ENCODE measurements around the gene OR51A4.

Gene OR51A4

GRCh38 chr11:4926608-4927007, 20.8 kb downstream of the OR51A4 start:
- DNase-seq (ENCODE audit: low read depth) = no peak
- TF ChIP-seq CTCF (IDR thresholded peaks at IDR 0.05; ENCODE audit: control insufficient read depth, insufficient read depth, low read depth, low read length, missing control alignments) = no peak
- no peak overlapping the region for H3K4me3 ChIP-seq (ENCODE audit: control insufficient read depth, low read depth, low read length)

DNA sequence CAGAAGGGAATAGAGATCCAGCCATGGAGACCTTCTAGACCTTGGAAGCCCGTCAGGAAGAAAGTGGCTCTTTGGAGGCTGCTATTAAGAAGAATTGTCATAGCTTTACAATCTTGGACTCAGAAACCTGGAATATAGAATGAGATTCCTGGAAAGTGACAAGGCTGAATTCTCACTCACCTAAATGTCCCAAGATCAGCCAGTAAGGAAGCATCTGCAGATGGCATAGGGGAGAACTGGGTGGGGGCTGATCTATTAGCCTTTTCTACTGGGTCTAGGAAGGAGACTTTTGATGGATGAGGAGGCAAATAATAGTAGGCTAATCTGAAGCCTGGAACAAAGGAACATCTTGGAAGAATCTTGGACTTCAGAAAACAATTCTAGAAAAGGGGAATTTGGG, 23.2 kb downstream of the OR51A4 start, which contains the start of gene OR51G1:
Gene OR51G1, minus strand, starts transcription at position 101 of the 400 bp plus-strand sequence. Its CDS starts 0 bp downstream, at position 101.
- DNase-seq (ENCODE audit: low read depth) = no peak
- H3K4me3 ChIP-seq (ENCODE audit: control insufficient read depth, low read depth, low read length) = no peak within 1 kb of the TSS
- TF ChIP-seq CTCF (IDR thresholded peaks at IDR 0.05; ENCODE audit: control insufficient read depth, insufficient read depth, low read depth, low read length, missing control alignments) = no peak

GRCh38 chr11:4922304-4922703, 25.1 kb downstream of the OR51A4 start:
- TF ChIP-seq CTCF (IDR thresholded peaks at IDR 0.05; ENCODE audit: control insufficient read depth, insufficient read depth, low read depth, low read length, missing control alignments) = no peak
- no peak for DNase-seq (ENCODE audit: low read depth)
- H3K4me3 ChIP-seq (ENCODE audit: control insufficient read depth, low read depth, low read length) = no peak overlapping the region

GRCh38 chr11:4921796-4922195, 25.6 kb downstream of the OR51A4 start:
- no peak for DNase-seq (ENCODE audit: low read depth)
- H3K4me3 ChIP-seq (ENCODE audit: control insufficient read depth, low read depth, low read length) = no peak overlapping the region
- no peak for TF ChIP-seq CTCF (IDR thresholded peaks at IDR 0.05; ENCODE audit: control insufficient read depth, insufficient read depth, low read depth, low read length, missing control alignments)

- no peak within 1 kb of the TSS for H3K4me3 ChIP-seq (ENCODE audit: control insufficient read depth, low read depth, low read length)
- DNase-seq (ENCODE audit: low read depth) = no peak
- no peak for TF ChIP-seq CTCF (IDR thresholded peaks at IDR 0.05; ENCODE audit: control insufficient read depth, insufficient read depth, low read depth, low read length, missing control alignments)
Measured at GRCh38 chr11:4919250-4919649, 28.2 kb downstream of the OR51A4 start, which contains the start of gene OR51G2. TSS of gene OR51G2 (minus strand) at chr11:4919350. CDS start at chr11:4915663, 3,687 bp downstream.

- DNase-seq (ENCODE audit: low read depth) = no peak
- TF ChIP-seq CTCF (IDR thresholded peaks at IDR 0.05; ENCODE audit: control insufficient read depth, insufficient read depth, low read depth, low read length, missing control alignments) = no peak
Measured at GRCh38 chr11:4916581-4916980, 30.8 kb downstream of the OR51A4 start.

DNA sequence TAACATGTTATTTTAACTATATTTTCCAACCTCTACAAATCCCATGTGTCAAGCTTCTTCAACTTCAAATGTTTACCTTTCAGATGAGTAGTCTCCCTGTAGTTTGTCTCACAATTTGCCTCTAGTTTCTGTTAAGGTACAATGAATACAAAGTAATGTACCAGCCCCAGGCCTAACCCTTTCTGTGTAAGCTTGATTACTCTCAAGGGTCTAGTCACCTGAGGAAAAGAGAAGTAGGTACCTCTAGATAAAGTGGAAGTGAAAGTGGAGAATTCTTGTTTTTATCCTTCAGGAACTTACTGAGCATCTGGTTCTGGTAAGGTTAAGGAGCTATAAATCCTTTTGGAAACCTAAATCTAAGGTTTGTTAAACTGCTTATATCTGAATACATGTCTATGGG, 43.9 kb downstream of the OR51A4 start, which contains the start of gene OR51A7:
Gene OR51A7, plus strand, starts transcription at position 300 of the 400 bp plus-strand sequence. CDS start 3,587 bp downstream, outside the sequence.
- TF ChIP-seq CTCF (IDR thresholded peaks at IDR 0.05; ENCODE audit: control insufficient read depth, insufficient read depth, low read depth, low read length, missing control alignments) = no peak
- H3K4me3 ChIP-seq (ENCODE audit: control insufficient read depth, low read depth, low read length) = no peak within 1 kb of the TSS
- no peak for DNase-seq (ENCODE audit: low read depth)

More at GRCh38 chr11:4916581-4916980, 30.8 kb downstream of the OR51A4 start:
- no peak overlapping the region for H3K4me3 ChIP-seq (ENCODE audit: control insufficient read depth, low read depth, low read length)
